Heart left ventricle (tissue), 13 donors: ENCODE measurements around the gene IL6.

ENCODE experiments used
- CTCF ChIP-seq, 12 donors: fragments of 200-600 bp; sonication (generic) in 4 of 12; IDR thresholded peaks; one replicate each; pipeline versions ENCODE4 v1.5.0 to v1.8.0; 2018 to 2022; ENCODE audit warnings: antibody characterized with exemption in 12 of 12, mild to moderate bottlenecking in 5 of 12
- POLR2A ChIP-seq, 2 donors: fragments of 450-650 bp; IDR thresholded peaks; one replicate each; pipeline ENCODE4 v1.6.1; 2017; ENCODE audit warnings: antibody characterized with exemption in 2 of 2, mild to moderate bottlenecking in 2 of 2, moderate library complexity in 2 of 2
- donor health status: ischemic (EF 13 %, LVEDD 7.1; RV severe dilation, severe dysfunction).
- donor health status: DM: no; HTN: yes; CAD: no.
- donor health status: DM: no; HTN: no; CAD: no.
- donor health status: ischemic (EF 25% LVEDD 6.9; RV normal size, moderate dysfunction).
- donor health status: ischemic (EF 25% LVEDD 5.7; RV mildly dilated, moderate dysfunction).
- donor health status: ischemic (EF 35%, LVEDD 5.7; RV mildly dilated, moderate dysfunction).
- donor health status: nonischemic (EF 11% LVEDD 7.7; RV severe dilation, severe dysfunction).
- donor health status: DM: yes; HTN: yes; CAD: no.
- donor health status: PGD.
- donor health status: ischemic (EF 29% LVEDD 5.4; RV normal size, mild dysfunction).
- donor health status: nonischemic (EF 23%, LVEDD 6.1; RV moderate dilation, normal function).

- TF ChIP-seq CTCF (IDR thresholded peaks at IDR 0.05) (no peak), POLR2A (IDR thresholded peaks at IDR 0.05) (no peak)
Measured at GRCh38 chr7:22723181-22723601, 3.8 kb upstream of the IL6 start.
